SKM-1 treated with dmso at 0.1 percent for 144 hours (cell line): ENCODE data around the gene PPP1R16B.

Experiments
- DNase-seq: peaks from one replicate; lab custom pipeline; 2025; ENCODE audit not compliant: unreplicated experiment; lab: John Stamatoyannopoulos, UW

PPP1R16B gene

GRCh38 chr20:38825901-38826625, 20.6 kb downstream of the PPP1R16B start:
- DNase-seq: peak; percentile 51

- no peak for DNase-seq
Observed at GRCh38 chr20:38827770-38828281, 22.3 kb downstream of the PPP1R16B start.

GRCh38 chr20:38828514-38829295, 23.2 kb downstream of the PPP1R16B start:
- no peak for DNase-seq

GRCh38 chr20:38829296-38829875, 23.9 kb downstream of the PPP1R16B start:
- no peak for DNase-seq

- no peak for DNase-seq
Observed at GRCh38 chr20:38830356-38830755, 24.9 kb downstream of the PPP1R16B start.

GRCh38 chr20:38831049-38831691, 25.7 kb downstream of the PPP1R16B start:
- DNase-seq: no peak

GRCh38 chr20:38831995-38832620, 26.6 kb downstream of the PPP1R16B start:
- no peak for DNase-seq

- DNase-seq: no peak
Observed at GRCh38 chr20:38833154-38833856, 27.8 kb downstream of the PPP1R16B start.

GRCh38 chr20:38833857-38834164, 28.3 kb downstream of the PPP1R16B start:
- no peak for DNase-seq

GRCh38 chr20:38834868-38835267, 29.4 kb downstream of the PPP1R16B start:
- DNase-seq: no peak

GRCh38 chr20:38835792-38836191, 30.3 kb downstream of the PPP1R16B start:
- no peak for DNase-seq

- DNase-seq: no peak
Observed at GRCh38 chr20:38836991-38837390, 31.5 kb downstream of the PPP1R16B start.

GRCh38 chr20:38838326-38838725, 32.8 kb downstream of the PPP1R16B start:
- no peak for DNase-seq

GRCh38 chr20:38839563-38839962, 34.1 kb downstream of the PPP1R16B start:
- DNase-seq: no peak

- no peak for DNase-seq
Observed at GRCh38 chr20:38840053-38840893, 34.8 kb downstream of the PPP1R16B start.

- DNase-seq: no peak
Observed at GRCh38 chr20:38840894-38841470, 35.5 kb downstream of the PPP1R16B start.

- no peak for DNase-seq
Observed at GRCh38 chr20:38841570-38841969, 36.1 kb downstream of the PPP1R16B start.

- no peak for DNase-seq
Observed at GRCh38 chr20:38842026-38842425, 36.5 kb downstream of the PPP1R16B start.

- peak; percentile 2 for DNase-seq
Observed at GRCh38 chr20:38842558-38842981, 37.1 kb downstream of the PPP1R16B start.
